ENCODE results near the gene FBXW7. TPM values are rescaled to one million over a fixed set of nuclear protein-coding genes. Genes with fewer than 3 reads are reported as not detected.

Gene FBXW7
- total RNA-seq, 6 experiments from 2014 or later: 17.4 to 26.1 (median 19.5) TPM

- DNase-seq: no peak
- Mint-ChIP-seq H3K27me3 (ENCODE audit: insufficient read depth) (no peaks in the 10 kb centered on the region), H3K9me3 (no peaks in the 10 kb centered on the region), H3K27ac (no peak overlapping the region), H3K4me1 (ENCODE audit: low read depth) (peaks cover 46% of the 10 kb centered on the region), H3K4me3 (no peak overlapping the region), H3K36me3 (ENCODE audit: low read depth) (peaks cover 14% of the 10 kb centered on the region)
- no peak for TF ChIP-seq CTCF (IDR thresholded peaks at IDR 0.05)
Measured at GRCh38 chr4:152346979-152347378, 188.9 kb downstream of the FBXW7 start.

GRCh38 chr4:152346526-152346925, 189.4 kb downstream of the FBXW7 start:
- H3K27me3 Mint-ChIP-seq (ENCODE audit: insufficient read depth): no peaks in the 10 kb centered on the region
- no peak overlapping the region for H3K27ac Mint-ChIP-seq
- peaks cover 50% of the 10 kb centered on the region for H3K4me1 Mint-ChIP-seq (ENCODE audit: low read depth)
- H3K4me3 Mint-ChIP-seq: no peak overlapping the region
- H3K9me3 Mint-ChIP-seq: no peaks in the 10 kb centered on the region
- H3K36me3 Mint-ChIP-seq (ENCODE audit: low read depth): peaks cover 18% of the 10 kb centered on the region
- no peak for DNase-seq
- TF ChIP-seq CTCF (IDR thresholded peaks at IDR 0.05): no peak

GRCh38 chr4:152344001-152344400, 191.9 kb downstream of the FBXW7 start:
- Mint-ChIP-seq H3K9me3 (no peaks in the 10 kb centered on the region), H3K27me3 (ENCODE audit: insufficient read depth) (no peaks in the 10 kb centered on the region; the same call in 1 of the 2 replicates), H3K27ac (no peak overlapping the region), H3K4me3 (no peak overlapping the region), H3K36me3 (ENCODE audit: low read depth) (peaks cover 37% of the 10 kb centered on the region), H3K4me1 (ENCODE audit: low read depth) (peaks cover 37% of the 10 kb centered on the region)
- no peak for DNase-seq
- no peak for TF ChIP-seq CTCF (IDR thresholded peaks at IDR 0.05)

GRCh38 chr4:152342293-152342692, 193.6 kb downstream of the FBXW7 start:
- Mint-ChIP-seq H3K27me3 (ENCODE audit: insufficient read depth) (no peaks in the 10 kb centered on the region; the same call in 1 of the 2 replicates), H3K4me3 (peak overlapping the region; percentile 9; the same call in 1 of the 2 replicates), H3K9me3 (no peaks in the 10 kb centered on the region), H3K36me3 (ENCODE audit: low read depth) (peaks cover 37% of the 10 kb centered on the region), H3K27ac (peak overlapping the region; percentile 63), H3K4me1 (ENCODE audit: low read depth) (peaks cover 27% of the 10 kb centered on the region)
- peak; percentile 66 for DNase-seq
- no peak for TF ChIP-seq CTCF (IDR thresholded peaks at IDR 0.05)

GRCh38 chr4:152340818-152341217, 195.1 kb downstream of the FBXW7 start:
- Mint-ChIP-seq H3K36me3 (ENCODE audit: low read depth) (peaks cover 30% of the 10 kb centered on the region), H3K4me3 (no peak overlapping the region), H3K4me1 (ENCODE audit: low read depth) (peaks cover 27% of the 10 kb centered on the region), H3K27me3 (ENCODE audit: insufficient read depth) (no peaks in the 10 kb centered on the region; the same call in 1 of the 2 replicates), H3K27ac (no peak overlapping the region), H3K9me3 (no peaks in the 10 kb centered on the region)
- TF ChIP-seq CTCF (IDR thresholded peaks at IDR 0.05): no peak
- DNase-seq: no peak

GRCh38 chr4:152339576-152339975, 196.3 kb downstream of the FBXW7 start:
- peaks cover 27% of the 10 kb centered on the region for H3K4me1 Mint-ChIP-seq (ENCODE audit: low read depth)
- H3K27ac Mint-ChIP-seq: no peak overlapping the region
- H3K4me3 Mint-ChIP-seq: no peak overlapping the region
- peaks cover 42% of the 10 kb centered on the region for H3K36me3 Mint-ChIP-seq (ENCODE audit: low read depth)
- no peaks in the 10 kb centered on the region; the same call in 1 of the 2 replicates for H3K27me3 Mint-ChIP-seq (ENCODE audit: insufficient read depth)
- TF ChIP-seq CTCF (IDR thresholded peaks at IDR 0.05): no peak
- H3K9me3 Mint-ChIP-seq: no peaks in the 10 kb centered on the region
- no peak for DNase-seq
